HG02885 (cell line): ENCODE results near the gene B3GALT2.
"Not testable (repeated sequence)": the region's sequence is repeated elsewhere in the genome, so short reads cannot be mapped to it uniquely, and the experiment has no call there.

ENCODE experiments used
- ATAC-seq: cut with Tn5 transposase; IDR thresholded peaks from one replicate; pipeline ENCODE4 v1.9.1; 2021; ENCODE audit warnings: mild to moderate bottlenecking; ENCODE audit not compliant: unreplicated experiment, poor library complexity

The B3GALT2 gene

DNA sequence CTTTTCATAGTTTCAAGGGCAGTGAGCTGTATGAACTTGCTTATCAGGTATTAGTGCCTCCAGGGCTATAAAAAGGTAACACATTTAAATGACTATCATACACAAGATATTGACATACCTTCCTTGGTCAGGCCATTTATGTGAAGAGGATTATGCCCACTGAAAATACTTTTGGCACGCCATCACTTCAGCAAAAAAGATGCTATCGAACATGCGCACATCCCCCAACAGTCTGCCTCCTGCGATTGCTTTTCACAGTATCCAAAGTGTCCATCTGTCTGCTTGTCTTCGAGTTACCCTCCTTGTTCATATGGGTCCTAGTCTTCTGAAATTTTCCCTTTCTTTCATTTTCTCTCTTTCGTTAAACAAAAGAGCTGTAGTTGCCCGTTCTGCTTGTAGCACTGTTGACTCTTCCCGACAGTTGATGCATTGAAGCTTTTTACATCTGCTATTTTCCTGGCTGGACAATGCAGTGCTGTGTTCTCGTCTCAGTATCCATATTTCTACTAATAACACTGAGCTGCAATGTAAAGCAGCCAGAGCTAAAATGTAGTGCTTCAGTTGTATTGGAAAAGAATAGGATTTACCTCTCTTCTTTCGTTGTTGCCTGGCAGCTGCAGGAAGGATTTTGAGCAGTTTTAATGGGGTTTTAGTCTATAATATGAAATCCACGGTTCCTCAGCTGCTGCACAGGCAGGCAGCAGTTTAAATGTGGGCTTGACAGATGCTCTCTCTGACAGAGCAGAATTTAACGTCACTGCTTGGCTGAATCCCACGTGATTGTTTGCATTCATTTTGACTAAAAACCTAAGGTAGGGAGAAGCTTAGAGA, at the start of gene B3GALT2:
Gene B3GALT2 (minus strand): TSS at position 713 of the 831 bp plus-strand sequence. CDS start 5,051 bp downstream, outside the sequence.
- no peak for ATAC-seq

DNA sequence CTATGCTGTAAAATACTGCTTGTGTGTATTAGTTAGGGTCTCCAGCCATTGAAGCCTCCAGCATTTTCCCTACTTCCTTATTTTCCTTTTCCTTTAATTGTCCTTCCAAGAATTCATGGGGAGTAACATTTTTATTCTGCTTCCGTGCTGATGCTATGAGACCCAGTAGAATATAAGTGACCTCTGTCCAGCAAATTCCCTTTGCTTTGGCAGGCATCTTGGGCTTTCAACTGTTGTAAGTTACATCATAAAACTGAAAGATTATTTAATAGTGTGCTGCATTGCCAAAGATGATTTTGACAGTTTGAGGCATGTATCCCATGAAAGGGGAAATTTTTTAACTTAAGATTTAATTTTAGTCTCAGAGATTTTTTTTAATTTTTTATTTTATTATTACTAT, 48.1 kb upstream of the B3GALT2 start:
- ATAC-seq, result no peak

- not testable (repeated sequence) for ATAC-seq
These were observed 44.7 kb upstream of the B3GALT2 start for GRCh38 chr1:193231146-193231545.

GRCh38 chr1:193229136-193229535, 42.7 kb upstream of the B3GALT2 start:
- no peak for ATAC-seq

DNA sequence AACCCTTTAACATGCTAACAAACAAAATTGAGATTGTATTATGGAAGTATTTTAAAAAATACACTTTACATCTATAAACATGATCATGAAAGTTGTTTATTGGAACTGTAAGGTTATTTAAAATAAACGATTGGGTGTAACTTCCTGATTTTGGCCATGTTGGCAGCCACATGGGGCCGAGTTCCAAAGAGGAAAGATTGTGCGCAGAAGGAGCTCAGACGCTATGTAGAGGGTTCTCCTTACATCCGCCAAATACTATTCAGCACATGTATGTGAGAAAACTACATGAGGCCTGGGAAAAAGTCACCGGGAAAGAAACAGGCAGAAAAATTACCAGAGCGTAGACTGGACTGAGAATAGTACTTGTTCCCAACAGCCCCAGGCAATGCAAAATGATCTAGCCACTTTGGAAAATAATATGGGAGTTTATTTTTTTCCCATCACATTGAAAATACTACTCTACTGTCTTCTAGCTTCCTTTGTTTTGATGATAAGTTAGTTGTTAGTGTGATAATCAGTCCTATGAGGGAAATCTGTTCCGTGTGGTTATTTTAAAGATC, 35.7 kb upstream of the B3GALT2 start:
- no peak for ATAC-seq

DNA sequence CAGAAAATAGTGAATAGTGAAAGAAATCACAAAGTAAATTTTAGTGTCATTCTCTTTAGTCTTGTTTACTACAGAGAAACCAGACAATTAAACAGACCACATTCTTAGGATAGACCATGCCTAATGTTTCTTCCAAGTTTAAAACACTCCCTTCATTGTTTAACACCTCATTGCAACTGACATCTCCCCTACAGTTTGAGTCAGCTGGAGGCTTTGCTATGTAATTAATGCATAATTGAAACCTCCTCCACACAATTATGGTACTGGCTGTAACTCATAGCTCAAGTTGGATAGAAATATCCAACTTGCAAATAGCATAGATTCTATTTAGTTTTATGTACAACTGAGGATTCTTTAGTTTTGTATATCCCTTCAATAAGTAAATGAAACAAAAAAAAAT, 35.2 kb upstream of the B3GALT2 start:
- ATAC-seq, result no peak

- ATAC-seq, result no peak
These were observed 33.0 kb upstream of the B3GALT2 start for GRCh38 chr1:193219391-193219790.

- peak; percentile 87 for ATAC-seq
These were observed 30.5 kb upstream of the B3GALT2 start for GRCh38 chr1:193216920-193217319.

GRCh38 chr1:193213998-193214397, 27.6 kb upstream of the B3GALT2 start:
- no peak for ATAC-seq

DNA sequence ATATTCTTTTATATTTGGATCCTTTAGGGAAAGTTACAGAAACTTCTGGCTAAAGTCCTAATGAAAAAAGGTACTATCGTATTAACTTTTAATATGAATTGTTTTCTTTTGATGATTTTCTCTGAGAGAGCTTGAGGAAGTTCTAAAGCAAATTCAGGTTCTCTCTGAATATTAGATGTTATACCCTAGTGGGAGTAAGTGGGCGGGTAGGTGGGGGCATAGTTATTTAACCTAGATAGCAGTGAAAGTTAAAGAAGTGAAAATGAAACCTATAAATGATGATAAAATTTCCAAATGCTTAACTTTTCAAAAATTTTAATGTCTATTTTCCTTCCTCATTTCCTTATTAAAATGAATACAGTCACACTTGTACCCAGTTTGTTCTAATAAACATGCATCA, 26.2 kb upstream of the B3GALT2 start:
- no peak for ATAC-seq

GRCh38 chr1:193211539-193211938, 25.1 kb upstream of the B3GALT2 start:
- peak; percentile 85 for ATAC-seq

DNA sequence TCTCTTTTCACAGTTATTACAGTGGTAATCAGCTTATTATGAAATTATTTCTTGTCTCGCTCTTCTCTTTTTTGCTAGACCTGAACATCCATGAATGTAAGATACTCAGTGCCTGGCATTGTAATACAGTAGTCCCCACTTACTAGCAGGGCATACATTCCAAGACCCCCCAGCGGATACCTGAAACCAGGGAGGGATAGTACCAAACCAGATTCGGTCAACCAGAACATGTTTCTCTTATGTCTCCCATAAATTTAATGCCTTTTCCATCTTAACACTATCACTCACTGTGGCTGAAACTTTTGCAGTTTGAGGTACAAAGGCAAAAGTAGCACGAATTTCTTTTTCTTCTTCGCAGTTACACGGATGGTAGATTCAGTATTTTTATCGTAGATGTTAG, 24.6 kb upstream of the B3GALT2 start:
- ATAC-seq, result peak; percentile 2

GRCh38 chr1:193201021-193201420, 14.6 kb upstream of the B3GALT2 start:
- ATAC-seq, result no peak

DNA sequence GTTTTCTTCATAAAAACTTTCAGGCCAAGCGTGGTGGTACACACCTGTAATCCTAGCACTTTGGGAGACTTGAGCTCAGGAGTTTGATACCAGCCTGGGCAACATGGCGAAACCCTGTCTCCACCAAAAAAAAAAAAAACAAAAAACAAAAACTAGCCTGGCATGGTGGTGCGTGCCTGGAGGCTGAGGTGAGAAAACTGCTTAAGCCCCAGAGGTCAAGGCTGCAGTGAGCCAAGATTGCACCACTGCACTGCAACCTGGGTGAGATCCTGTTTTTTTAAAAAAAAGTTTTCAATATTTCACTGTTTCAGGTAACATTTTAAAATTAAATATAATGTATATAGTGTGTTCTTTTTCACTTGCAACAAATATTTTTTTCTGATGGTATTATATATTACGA, 13.5 kb upstream of the B3GALT2 start:
- ATAC-seq, result no peak

- no peak for ATAC-seq
These were observed 6.2 kb upstream of the B3GALT2 start for GRCh38 chr1:193192586-193192985.

GRCh38 chr1:193190096-193190744, 3.8 kb upstream of the B3GALT2 start:
- peak; percentile 56 for ATAC-seq

GRCh38 chr1:193189442-193190095, 3.2 kb upstream of the B3GALT2 start:
- ATAC-seq, result no peak

DNA sequence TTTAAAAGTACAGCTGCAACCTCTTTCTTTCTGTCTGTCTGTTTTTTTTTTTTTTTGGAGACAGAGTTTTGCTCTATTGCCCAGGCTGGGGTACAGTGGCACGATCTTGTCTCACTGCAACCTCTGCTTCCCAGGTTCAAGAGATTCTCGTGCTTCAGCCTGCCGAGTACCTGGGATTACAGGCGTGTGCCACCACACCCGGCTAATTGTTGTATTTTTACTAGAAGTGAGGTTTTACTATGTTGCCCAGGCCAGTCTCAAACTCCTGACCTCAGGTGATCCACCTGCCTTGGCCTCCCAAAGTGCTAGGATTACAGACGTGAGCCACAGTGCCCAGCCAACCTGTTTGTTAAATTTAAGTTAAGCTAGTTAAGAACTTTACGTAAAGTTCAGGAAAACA, 2.5 kb upstream of the B3GALT2 start:
- ATAC-seq, result not testable (repeated sequence)

DNA sequence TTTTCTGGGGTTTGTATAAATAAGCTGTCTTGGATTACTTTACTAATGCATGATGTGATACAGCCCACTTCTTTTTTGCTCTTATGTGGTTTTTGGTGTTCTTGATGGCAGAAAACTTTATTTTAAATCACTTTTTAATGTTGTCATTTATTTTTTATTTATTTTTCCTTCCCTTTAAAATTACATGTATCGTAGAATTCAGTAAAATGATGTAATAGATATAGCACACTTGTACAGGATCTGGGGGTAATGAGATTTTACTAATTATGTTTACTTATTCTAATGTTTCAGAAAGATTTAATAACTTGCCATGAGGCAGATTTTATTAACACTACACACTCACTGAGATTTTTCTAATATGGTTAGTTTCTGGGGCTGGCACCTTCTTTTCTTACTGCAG, 701 bp upstream of the B3GALT2 start:
- ATAC-seq, result no peak

DNA sequence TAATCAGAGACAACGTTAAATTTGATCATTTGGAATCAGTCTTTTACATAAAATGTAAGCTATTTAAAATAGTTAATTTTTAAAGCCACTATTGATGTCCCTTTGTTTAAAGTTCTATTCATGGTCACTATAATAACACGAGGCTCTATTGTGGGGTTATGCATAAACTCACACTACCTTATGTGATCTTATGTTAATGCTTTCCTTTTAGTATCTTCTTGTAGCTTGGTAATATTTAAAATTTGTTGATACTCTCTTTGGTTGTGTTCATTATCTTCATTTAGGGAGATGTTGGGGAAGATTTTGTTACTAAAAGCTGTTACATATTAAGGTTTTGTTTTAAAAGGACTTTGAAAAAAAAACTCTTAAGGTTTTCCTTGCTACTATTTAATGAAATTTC, 1.2 kb downstream of the B3GALT2 start:
- ATAC-seq, result no peak

GRCh38 chr1:193184776-193185175, 1.6 kb downstream of the B3GALT2 start:
- no peak for ATAC-seq
